Sciatic nerve (tissue), 2 donors: ENCODE data around the gene SMYD3. TPM values are rescaled to one million over a fixed set of nuclear protein-coding genes. Genes with fewer than 3 reads are reported as not detected.
"Not testable (repeated sequence)": the region's sequence is repeated elsewhere in the genome, so short reads cannot be mapped to it uniquely, and the experiment has no call there.

Source experiments
- ATAC-seq: fragments of 200-7000 bp; cut with Tn5 transposase; one replicate; pipeline ENCODE4 v1.9.1; 2020; ENCODE audit warnings: mild to moderate bottlenecking, moderate library complexity
- DNase-seq: peaks from one replicate; pipeline ENCODE4 v3.0.0-alpha.2; 2020; ENCODE audit warnings: low spot score
- intact Hi-C: fragments of 100-400 bp; cut with DNase I; formaldehyde crosslinking; loops from one replicate; pipeline ENCODE4 v1.14.2; 2022
- total RNA-seq: library from RNA; stranded (reverse); fragmentation: NEBNext Ultra II Directional; extraction: Animal tissue kit (Norgen Biotek cat#: 25700); gene quantifications from one replicate; pipeline ENCODE4 v1.2.1, GENCODE V29; 2021
- donor health status: DM: no; HTN: no; CAD: no.
- donor health status: DM: no; HTN: no; CAD: no.

Gene SMYD3
- total RNA-seq, 1 donor from 2014 or later = 27.7 TPM

- DNase-seq (no peak), ATAC-seq (no peak)
- intact Hi-C loops = no loop called here
Observed at GRCh38 chr1:245779797-245780755, 727.0 kb downstream of the SMYD3 start.

GRCh38 chr1:245777752-245778151, 729.3 kb downstream of the SMYD3 start:
- no peak for DNase-seq
- no peak for ATAC-seq
- intact Hi-C loops = no loop called here

GRCh38 chr1:245776694-245777332, 730.3 kb downstream of the SMYD3 start:
- intact Hi-C loops = no loop called here
- ATAC-seq = no peak
- no peak for DNase-seq

- intact Hi-C loops = no loop called here
- DNase-seq (no peak), ATAC-seq (no peak)
Observed at GRCh38 chr1:245776139-245776538, 730.9 kb downstream of the SMYD3 start.

- ATAC-seq, DNase-seq, intact Hi-C loops: not testable (repeated sequence)
Observed at GRCh38 chr1:245774931-245775330, 732.1 kb downstream of the SMYD3 start.

GRCh38 chr1:245774196-245774595, 732.9 kb downstream of the SMYD3 start:
- no peak for ATAC-seq
- DNase-seq = no peak
- intact Hi-C loops = no loop called here

- DNase-seq (no peak), ATAC-seq (no peak)
- intact Hi-C loops = no loop called here
Observed at GRCh38 chr1:245773344-245773743, 733.7 kb downstream of the SMYD3 start.

- intact Hi-C loops = no loop called here
- ATAC-seq = no peak
Observed at GRCh38 chr1:245772739-245773138, 734.3 kb downstream of the SMYD3 start.

GRCh38 chr1:245772325-245772724, 734.8 kb downstream of the SMYD3 start:
- ATAC-seq = no peak
- intact Hi-C loops = no loop called here
- no peak for DNase-seq

More at GRCh38 chr1:245772739-245773138, 734.3 kb downstream of the SMYD3 start:
- DNase-seq = no peak

- intact Hi-C loops = no loop called here
- ATAC-seq (no peak), DNase-seq (no peak)
Observed at GRCh38 chr1:245771511-245772281, 735.4 kb downstream of the SMYD3 start.

- no peak for ATAC-seq
- no peak for DNase-seq
- intact Hi-C loops = no loop called here
Observed at GRCh38 chr1:245770156-245770555, 736.9 kb downstream of the SMYD3 start.

- ATAC-seq = no peak
- intact Hi-C loops = no loop called here
Observed at GRCh38 chr1:245768596-245768995, 738.5 kb downstream of the SMYD3 start.

GRCh38 chr1:245765230-245766000, 741.7 kb downstream of the SMYD3 start:
- DNase-seq (no peak), ATAC-seq (no peak)
- intact Hi-C loops = no loop called here

More at GRCh38 chr1:245768596-245768995, 738.5 kb downstream of the SMYD3 start:
- DNase-seq = no peak

- ATAC-seq (no peak), DNase-seq (no peak)
- intact Hi-C loops = no loop called here
Observed at GRCh38 chr1:245763873-245764331, 743.2 kb downstream of the SMYD3 start.

GRCh38 chr1:245762396-245762910, 744.6 kb downstream of the SMYD3 start:
- ATAC-seq = no peak
- intact Hi-C loops = no loop called here
- DNase-seq = no peak

- no peak for ATAC-seq
- no peak for DNase-seq
- intact Hi-C loops = no loop called here
Observed at GRCh38 chr1:245760301-245760700, 746.8 kb downstream of the SMYD3 start.

GRCh38 chr1:245754463-245754961, 752.6 kb downstream of the SMYD3 start:
- ATAC-seq = no peak
- DNase-seq = no peak
- intact Hi-C loops = no loop called here

- ATAC-seq = no peak
- no peak for DNase-seq
- intact Hi-C loops = no loop called here
Observed at GRCh38 chr1:245753807-245754206, 753.3 kb downstream of the SMYD3 start.
